Neural cell (in vitro differentiated cells): ENCODE results near the gene CFAP100. TPM values are rescaled to one million over a fixed set of nuclear protein-coding genes. Genes with fewer than 3 reads are reported as not detected.

Experiments used
- H2AFZ ChIP-seq: fragments of 200-600, 300-800 bp; sonication (generic), shearing (Covaris generic); 2 replicates; pipeline ENCODE4 v1.6.0; 2014; ENCODE audit warnings: low read depth, mild to moderate bottlenecking, antibody characterized with exemption, low read length, moderate library complexity
- H3F3A ChIP-seq: fragments of 200-600 bp; shearing (Covaris generic); 2 replicates; pipeline ENCODE4 v1.6.1; 2016; ENCODE audit warnings: mild to moderate bottlenecking, moderate library complexity, mixed read lengths, antibody characterized with exemption, low read length; ENCODE audit not compliant: insufficient read depth, poor library complexity, severe bottlenecking
- H3K27ac ChIP-seq: fragments of 200-600, 300-800 bp; sonication (generic), shearing (Covaris generic); 2 replicates; pipeline ENCODE4 v1.5.1; 2014; ENCODE audit warnings: mild to moderate bottlenecking, low read length, moderate library complexity
- H3K27me3 ChIP-seq: fragments of 300-800, 200-600 bp; sonication (generic), shearing (Covaris generic); 2 replicates; pipeline ENCODE4 v1.6.0; 2014; ENCODE audit warnings: mild to moderate bottlenecking, low read depth, low read length, moderate library complexity; ENCODE audit not compliant: insufficient read depth
- H3K36me3 ChIP-seq: fragments of 300-800, 200-600 bp; sonication (generic), shearing (Covaris generic); 2 replicates; pipeline ENCODE4 v1.5.1; 2014; ENCODE audit warnings: mild to moderate bottlenecking, antibody characterized with exemption, low read length, moderate library complexity; ENCODE audit not compliant: insufficient read depth
- H3K4me2 ChIP-seq: fragments of 300-800, 200-600 bp; sonication (generic), shearing (Covaris generic); 2 replicates; pipeline ENCODE4 v1.6.0; 2014; ENCODE audit warnings: mild to moderate bottlenecking, low read length
- H3K4me3 ChIP-seq: fragments of 300-800, 200-600 bp; sonication (generic), shearing (Covaris generic); 2 replicates; pipeline ENCODE4 v1.5.1; 2014; ENCODE audit warnings: mild to moderate bottlenecking, low read length, moderate library complexity
- H3K79me2 ChIP-seq: fragments of 200-600 bp; shearing (Covaris generic); replicated peaks from 2 replicates; pipeline ENCODE4 v1.6.0; 2014; ENCODE audit warnings: mild to moderate bottlenecking, low read length, moderate library complexity; ENCODE audit not compliant: insufficient read depth
- H3K9ac ChIP-seq: fragments of 300-800, 200-600 bp; sonication (generic), shearing (Covaris generic); 2 replicates; pipeline ENCODE4 v1.6.1; 2016; ENCODE audit warnings: mild to moderate bottlenecking, low read length, mixed read lengths
- H3K9me2 ChIP-seq: fragments of 200-600 bp; shearing (Covaris generic); 2 replicates; pipeline ENCODE4 v1.6.1; 2016; ENCODE audit warnings: mild to moderate bottlenecking, low read length, mixed read lengths; ENCODE audit not compliant: insufficient read depth
- H3K9me3 ChIP-seq: fragments of 200-600, 300-800 bp; sonication (generic), shearing (Covaris generic); 2 replicates; pipeline ENCODE4 v1.6.1; 2016; ENCODE audit warnings: mild to moderate bottlenecking, mixed run types, low read length, moderate library complexity, mixed read lengths
- H4K20me1 ChIP-seq: fragments of 200-600 bp; shearing (Covaris generic); 2 replicates; pipeline ENCODE4 v1.6.1; 2016; ENCODE audit warnings: mild to moderate bottlenecking, mixed run types; ENCODE audit not compliant: insufficient read depth
- EP300 ChIP-seq: fragments of 450-650 bp; conservative IDR thresholded peaks from 2 replicates; pipeline ENCODE4 v1.6.1; 2014; ENCODE audit warnings: antibody characterized with exemption, mild to moderate bottlenecking, moderate library complexity; ENCODE audit not compliant: poor library complexity, severe bottlenecking
- EZH2 ChIP-seq: fragments of 200-600, 300-800 bp; shearing (Covaris generic), sonication (generic); IDR thresholded peaks from 2 replicates; pipeline ENCODE4 v1.6.1; 2014; ENCODE audit warnings: antibody characterized with exemption, low read length, borderline replicate concordance, mild to moderate bottlenecking; ENCODE audit not compliant: insufficient read depth, poor library complexity, severe bottlenecking
- MXI1 ChIP-seq: fragments of 450-650 bp; conservative IDR thresholded peaks from 2 replicates; pipeline ENCODE4 v1.6.1; 2014; ENCODE audit warnings: antibody characterized with exemption, mild to moderate bottlenecking; ENCODE audit not compliant: poor library complexity, severe bottlenecking
- POLR2AphosphoS5 ChIP-seq: IDR thresholded peaks from 2 replicates; pipeline ENCODE4 v1.6.1; 2012
- RAD21 ChIP-seq: fragments of 450-650 bp; conservative IDR thresholded peaks from 2 replicates; pipeline ENCODE4 v1.6.1; 2014; ENCODE audit warnings: antibody characterized with exemption, mild to moderate bottlenecking, moderate library complexity
- SMC3 ChIP-seq: fragments of 450-650 bp; conservative IDR thresholded peaks from 2 replicates; pipeline ENCODE4 v1.6.1; 2014; ENCODE audit warnings: antibody characterized with exemption, mild to moderate bottlenecking, moderate library complexity; ENCODE audit not compliant: poor library complexity
- TAF1 ChIP-seq: IDR thresholded peaks from 2 replicates; pipeline ENCODE4 v1.6.1; 2012; ENCODE audit warnings: low read depth
- polyA plus RNA-seq: library from polyadenylated mRNA; depleted of rRNA; stranded (reverse); fragments of >200 nt; gene quantifications from 2 replicates; pipeline ENCODE4 v1.2.3, GENCODE V29; 2014
- TF ChIP-seq, protein P1 (sequence below): IDR thresholded peaks from 2 replicates; pipeline ENCODE4 v1.6.1; 2012; ENCODE audit warnings: borderline replicate concordance
- TF ChIP-seq, protein P2 (sequence below): fragments of 450-650 bp; IDR thresholded peaks from 2 replicates; pipeline ENCODE4 v1.5.1; 2014; ENCODE audit warnings: antibody characterized with exemption, mild to moderate bottlenecking, moderate library complexity; ENCODE audit not compliant: poor library complexity, severe bottlenecking

Gene CFAP100
- polyA plus RNA-seq, 1 donor from 2014 or later, result not detected

DNA sequence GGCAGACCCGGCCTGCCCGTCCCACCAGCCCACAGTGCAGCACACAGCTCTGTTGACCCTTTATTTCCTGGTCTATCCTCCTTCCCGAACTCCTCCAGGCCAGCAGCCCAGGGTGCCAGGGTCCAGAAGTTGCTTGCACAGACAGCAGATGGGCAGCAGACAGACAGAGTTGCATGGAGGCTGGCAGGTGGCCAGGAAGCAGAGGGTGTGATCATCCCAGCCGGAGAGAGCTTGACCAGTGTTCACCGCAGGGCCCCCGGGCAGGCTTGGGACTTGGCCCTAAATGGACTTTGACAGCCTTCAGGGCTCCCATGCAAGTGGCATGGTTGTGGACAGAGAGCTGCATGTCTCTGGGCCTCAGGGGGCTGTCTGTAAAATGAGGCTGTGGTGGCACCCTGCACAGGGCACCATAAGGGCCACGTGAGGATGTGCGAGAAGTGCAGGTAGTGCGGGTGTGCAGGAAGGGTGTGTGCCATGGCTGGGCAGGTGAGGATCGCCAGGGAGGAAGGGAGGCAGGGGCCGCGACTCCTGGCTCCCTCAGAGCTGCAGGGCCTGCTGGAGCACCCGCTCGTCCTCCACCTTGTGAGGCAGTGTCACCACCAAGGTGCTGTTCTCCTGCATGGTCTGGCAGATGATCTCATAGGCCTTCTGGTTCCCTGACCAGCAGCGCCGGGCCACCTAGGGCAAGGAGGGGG lies 87.2 kb downstream of the CFAP100 start:
- H3K9ac ChIP-seq, result no peak overlapping the region
- no peaks in the 10 kb centered on the region for H3K79me2 ChIP-seq
- H3K9me2 ChIP-seq, result no peaks in the 10 kb centered on the region
- H3K4me3 ChIP-seq, result no peak overlapping the region
- no peaks in the 10 kb centered on the region for H3K27me3 ChIP-seq
- H3K9me3 ChIP-seq, result no peaks in the 10 kb centered on the region
- H3K27ac ChIP-seq, result no peak overlapping the region
- no peaks in the 10 kb centered on the region for H3F3A ChIP-seq
- H4K20me1 ChIP-seq, result no peaks in the 10 kb centered on the region
- no peak overlapping the region for H3K4me2 ChIP-seq
- no peaks in the 10 kb centered on the region for H3K36me3 ChIP-seq
- H2AFZ ChIP-seq, result no peak overlapping the region
- TF ChIP-seq, protein P1, sequence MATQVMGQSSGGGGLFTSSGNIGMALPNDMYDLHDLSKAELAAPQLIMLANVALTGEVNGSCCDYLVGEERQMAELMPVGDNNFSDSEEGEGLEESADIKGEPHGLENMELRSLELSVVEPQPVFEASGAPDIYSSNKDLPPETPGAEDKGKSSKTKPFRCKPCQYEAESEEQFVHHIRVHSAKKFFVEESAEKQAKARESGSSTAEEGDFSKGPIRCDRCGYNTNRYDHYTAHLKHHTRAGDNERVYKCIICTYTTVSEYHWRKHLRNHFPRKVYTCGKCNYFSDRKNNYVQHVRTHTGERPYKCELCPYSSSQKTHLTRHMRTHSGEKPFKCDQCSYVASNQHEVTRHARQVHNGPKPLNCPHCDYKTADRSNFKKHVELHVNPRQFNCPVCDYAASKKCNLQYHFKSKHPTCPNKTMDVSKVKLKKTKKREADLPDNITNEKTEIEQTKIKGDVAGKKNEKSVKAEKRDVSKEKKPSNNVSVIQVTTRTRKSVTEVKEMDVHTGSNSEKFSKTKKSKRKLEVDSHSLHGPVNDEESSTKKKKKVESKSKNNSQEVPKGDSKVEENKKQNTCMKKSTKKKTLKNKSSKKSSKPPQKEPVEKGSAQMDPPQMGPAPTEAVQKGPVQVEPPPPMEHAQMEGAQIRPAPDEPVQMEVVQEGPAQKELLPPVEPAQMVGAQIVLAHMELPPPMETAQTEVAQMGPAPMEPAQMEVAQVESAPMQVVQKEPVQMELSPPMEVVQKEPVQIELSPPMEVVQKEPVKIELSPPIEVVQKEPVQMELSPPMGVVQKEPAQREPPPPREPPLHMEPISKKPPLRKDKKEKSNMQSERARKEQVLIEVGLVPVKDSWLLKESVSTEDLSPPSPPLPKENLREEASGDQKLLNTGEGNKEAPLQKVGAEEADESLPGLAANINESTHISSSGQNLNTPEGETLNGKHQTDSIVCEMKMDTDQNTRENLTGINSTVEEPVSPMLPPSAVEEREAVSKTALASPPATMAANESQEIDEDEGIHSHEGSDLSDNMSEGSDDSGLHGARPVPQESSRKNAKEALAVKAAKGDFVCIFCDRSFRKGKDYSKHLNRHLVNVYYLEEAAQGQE, result no peak
- TF ChIP-seq TAF1 (no peak), POLR2AphosphoS5 (no peak), MXI1 (no peak), SMC3 (no peak), RAD21 (no peak), EP300 (no peak), EZH2 (no peak)
- TF ChIP-seq, protein P2, sequence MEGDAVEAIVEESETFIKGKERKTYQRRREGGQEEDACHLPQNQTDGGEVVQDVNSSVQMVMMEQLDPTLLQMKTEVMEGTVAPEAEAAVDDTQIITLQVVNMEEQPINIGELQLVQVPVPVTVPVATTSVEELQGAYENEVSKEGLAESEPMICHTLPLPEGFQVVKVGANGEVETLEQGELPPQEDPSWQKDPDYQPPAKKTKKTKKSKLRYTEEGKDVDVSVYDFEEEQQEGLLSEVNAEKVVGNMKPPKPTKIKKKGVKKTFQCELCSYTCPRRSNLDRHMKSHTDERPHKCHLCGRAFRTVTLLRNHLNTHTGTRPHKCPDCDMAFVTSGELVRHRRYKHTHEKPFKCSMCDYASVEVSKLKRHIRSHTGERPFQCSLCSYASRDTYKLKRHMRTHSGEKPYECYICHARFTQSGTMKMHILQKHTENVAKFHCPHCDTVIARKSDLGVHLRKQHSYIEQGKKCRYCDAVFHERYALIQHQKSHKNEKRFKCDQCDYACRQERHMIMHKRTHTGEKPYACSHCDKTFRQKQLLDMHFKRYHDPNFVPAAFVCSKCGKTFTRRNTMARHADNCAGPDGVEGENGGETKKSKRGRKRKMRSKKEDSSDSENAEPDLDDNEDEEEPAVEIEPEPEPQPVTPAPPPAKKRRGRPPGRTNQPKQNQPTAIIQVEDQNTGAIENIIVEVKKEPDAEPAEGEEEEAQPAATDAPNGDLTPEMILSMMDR, result no peak

DNA sequence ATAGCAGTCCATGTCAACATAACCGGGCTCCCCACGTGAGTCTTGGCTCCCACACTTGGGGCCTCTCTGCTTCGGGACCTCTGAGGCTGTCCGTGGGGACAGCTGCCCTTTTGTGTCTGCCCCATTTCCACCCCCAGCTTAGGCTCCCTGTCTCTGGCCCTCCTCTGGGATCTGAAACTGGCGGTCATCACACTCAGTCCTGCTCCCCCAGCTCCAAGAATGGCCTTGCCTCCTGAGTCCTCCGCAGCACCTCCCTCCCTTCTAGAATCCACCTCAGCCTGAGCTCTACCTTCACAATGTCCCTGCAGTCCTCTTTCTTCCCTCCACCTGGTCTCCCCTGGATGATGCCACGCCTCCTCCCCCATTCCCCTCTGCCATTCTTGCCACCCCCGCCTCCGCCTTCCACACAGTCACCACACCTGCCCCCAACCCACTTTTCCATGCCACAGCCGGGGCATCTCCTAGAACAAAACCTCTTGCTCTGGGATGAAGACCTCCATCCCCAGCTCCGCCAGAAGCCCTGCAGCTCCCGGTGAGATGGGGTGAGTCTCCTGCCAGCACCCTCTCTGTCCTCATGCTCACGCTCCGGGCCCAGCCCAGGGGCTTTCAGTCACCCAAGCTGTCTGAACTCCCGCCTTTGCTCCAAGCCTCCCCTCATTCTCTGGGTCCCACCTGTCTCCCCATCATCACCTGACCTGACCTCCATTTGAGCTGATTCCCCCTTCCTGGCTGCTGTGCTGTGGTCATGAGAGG lies 88.0 kb downstream of the CFAP100 start:
- H2AFZ ChIP-seq, result no peak overlapping the region
- H3K9ac ChIP-seq, result no peak overlapping the region
- H3K4me3 ChIP-seq, result no peak overlapping the region
- no peaks in the 10 kb centered on the region for H3K9me2 ChIP-seq
- no peaks in the 10 kb centered on the region for H3K79me2 ChIP-seq
- H3K27ac ChIP-seq, result no peak overlapping the region
- no peaks in the 10 kb centered on the region for H3F3A ChIP-seq
- no peaks in the 10 kb centered on the region for H3K9me3 ChIP-seq
- no peaks in the 10 kb centered on the region for H3K27me3 ChIP-seq
- TF ChIP-seq POLR2AphosphoS5, result no peak
- TF ChIP-seq, protein P1, result no peak
- TF ChIP-seq, protein P2, result no peak
- no peaks in the 10 kb centered on the region for H3K36me3 ChIP-seq
- no peaks in the 10 kb centered on the region for H4K20me1 ChIP-seq
- H3K4me2 ChIP-seq, result no peak overlapping the region
